Eye (tissue), 1 donor: ENCODE measurements around the gene UACA.

Experiments
- DNase-seq: peaks from one replicate; pipeline ENCODE4 v3.0.0-alpha.2; 2015

The UACA gene

DNA sequence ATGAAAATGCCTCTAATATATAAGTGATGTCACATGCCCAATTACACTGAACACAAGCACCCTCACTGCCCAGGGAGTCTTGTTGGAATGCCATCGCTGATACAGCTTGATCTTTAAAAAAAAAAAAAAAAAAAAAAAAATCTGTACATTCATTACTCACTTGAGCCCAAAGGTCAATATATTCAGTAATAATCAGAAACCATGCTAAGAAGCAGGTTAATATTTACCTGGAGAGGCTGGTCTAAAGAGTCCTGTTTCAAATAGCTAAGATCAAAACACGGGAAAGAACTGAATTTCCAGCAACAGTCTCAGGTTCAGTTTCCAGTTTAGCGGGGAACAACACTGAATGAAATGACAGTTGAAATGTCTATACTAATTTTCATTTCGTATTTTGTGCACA lies 109.9 kb downstream of the UACA start:
- no peak for DNase-seq

DNA sequence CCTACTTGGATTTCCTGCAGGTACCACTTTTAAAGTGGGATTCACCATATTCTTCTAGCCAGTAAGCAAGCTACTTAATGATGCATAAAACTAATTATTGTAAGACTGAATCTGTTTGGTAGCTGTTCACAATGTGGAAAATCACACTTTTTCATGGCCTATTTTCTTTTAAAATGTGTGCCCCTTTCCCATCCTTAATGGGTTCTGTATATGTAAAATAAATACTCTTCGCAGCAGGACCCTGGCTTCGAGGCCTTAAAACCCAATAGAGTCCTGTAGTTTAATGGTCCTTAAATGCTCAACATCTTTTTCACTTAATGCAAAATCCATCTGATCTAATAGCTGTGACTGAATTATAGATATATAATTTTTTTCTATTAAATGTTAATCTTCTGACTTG lies 111.0 kb downstream of the UACA start:
- no peak for DNase-seq

DNA sequence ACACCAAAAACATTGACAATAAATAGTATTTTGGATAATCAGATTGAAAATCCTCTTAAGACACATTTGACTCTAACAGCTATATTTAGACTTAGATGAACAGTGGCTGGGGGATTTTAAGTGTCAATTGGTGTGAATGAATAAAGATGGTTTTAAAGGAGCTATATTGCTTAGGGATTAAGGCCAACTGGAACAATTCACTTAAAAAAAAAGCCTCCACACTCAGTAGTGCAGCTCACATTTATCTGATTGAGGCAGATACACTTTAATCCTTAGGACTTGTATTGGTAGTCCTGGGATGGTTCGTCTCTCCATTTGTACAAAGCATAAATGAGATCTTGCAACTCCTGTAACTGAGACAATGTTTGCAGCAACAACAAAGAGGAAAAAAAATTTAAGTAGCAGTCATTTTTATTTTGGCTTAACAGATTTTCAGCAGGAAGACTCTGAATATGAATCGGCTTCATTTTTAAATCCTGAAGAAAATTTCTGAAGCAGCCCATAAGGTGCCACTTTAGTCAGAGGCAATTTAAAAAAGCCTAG lies 112.0 kb downstream of the UACA start:
- no peak for DNase-seq

GRCh38 chr15:70650567-70651302 lies 112.6 kb downstream of the UACA start:
- DNase-seq = no peak

- DNase-seq = no peak
These were observed 116.0 kb downstream of the UACA start for GRCh38 chr15:70647396-70647795.

DNA sequence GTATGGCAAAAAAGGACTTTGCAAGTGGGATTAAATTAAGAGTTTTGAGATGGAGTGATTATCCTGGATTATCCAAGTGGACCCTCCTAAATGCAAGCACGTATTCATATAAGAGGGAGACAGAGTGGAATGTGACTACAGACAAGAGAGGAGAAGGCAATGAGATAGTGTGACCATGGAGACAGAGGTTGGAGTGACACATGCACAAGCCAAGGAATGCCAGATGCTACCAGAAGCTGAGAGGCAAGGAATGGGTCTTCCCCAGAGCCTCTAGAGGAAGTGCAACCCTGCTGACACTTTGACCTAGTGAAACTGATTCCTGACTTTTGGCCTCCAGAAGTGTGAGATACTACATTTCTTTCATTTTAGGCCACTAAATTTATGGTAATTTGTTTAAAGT lies 117.2 kb downstream of the UACA start:
- DNase-seq = no peak

DNA sequence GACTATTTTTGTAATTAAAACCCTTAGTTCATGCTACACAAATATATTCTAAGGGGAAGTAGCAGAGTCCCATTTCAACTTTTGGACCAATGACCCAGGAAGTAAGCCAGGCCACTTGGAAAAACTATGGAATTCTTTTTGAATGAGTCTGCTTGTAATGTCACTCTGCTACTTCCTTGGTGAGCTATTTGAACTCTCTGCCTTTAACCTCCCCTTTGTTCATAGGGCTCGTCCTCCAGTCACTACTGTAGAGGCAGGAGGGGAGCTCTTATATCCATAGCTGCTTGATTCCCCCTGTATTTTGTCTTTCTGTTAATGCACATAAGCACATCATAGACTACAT lies 119.6 kb downstream of the UACA start:
- no peak for DNase-seq

DNA sequence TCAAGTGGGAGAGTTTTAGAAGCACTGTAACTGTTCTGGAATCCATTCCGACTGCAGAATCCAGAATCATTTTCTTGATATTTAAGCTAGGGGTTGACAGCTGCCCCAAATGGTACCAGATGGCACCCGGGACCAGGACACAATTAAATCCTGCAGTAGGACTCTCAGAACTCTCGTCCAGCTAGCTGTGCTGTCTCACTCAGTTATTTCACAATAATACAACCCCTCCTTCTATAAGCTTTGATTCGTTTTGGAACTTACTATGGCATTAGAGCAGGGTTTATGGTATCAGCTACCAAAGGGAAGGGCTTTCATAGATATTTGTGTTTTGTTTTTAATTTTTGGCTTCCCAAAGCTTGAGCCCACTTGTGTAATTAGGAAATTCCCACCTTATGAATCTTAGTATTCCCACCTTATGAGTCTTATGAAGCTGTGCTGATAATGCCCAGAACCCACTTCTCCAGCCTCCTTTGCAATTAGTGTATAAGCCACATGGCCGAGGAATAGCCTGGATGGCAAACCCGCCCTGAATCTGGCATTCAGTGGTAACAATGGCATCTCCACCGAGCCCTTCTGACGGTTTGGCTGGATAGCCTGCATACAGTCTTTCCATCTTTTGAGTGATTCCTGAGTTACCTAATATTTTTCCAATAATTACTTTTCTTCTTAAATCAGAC lies 120.1 kb downstream of the UACA start:
- no peak for DNase-seq

DNA sequence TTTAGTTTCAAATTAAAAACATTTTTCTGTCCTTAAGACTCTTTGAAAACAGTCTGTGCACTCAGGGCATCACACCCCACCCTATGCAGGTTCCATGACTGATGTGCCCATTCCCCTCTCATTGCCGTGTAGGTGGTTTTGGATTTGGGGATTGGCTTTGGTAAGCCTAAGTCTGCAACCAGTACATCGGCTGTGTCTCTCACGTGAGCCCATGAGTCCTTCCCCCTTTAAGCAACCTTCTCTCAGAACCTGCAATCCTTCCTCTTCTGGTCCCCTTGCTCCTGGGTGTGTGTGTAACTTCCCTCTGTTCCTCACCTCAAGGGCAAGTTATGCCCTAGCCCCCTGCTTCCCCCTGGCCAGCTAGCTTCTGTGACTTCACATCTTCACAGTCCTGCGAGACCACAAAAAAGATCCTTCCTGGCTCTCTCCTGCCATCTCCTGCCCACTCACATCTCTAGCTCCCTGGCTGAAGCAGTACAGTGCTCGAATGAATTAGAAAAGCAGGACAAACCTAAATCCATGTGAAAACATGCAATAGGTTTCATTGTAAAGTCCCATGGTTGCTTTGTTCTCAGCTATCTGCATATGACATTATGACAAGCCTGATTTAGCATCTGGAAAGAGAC lies 126.7 kb downstream of the UACA start:
- DNase-seq = peak; percentile 62

- no peak for DNase-seq
These were observed 127.5 kb downstream of the UACA start for GRCh38 chr15:70635895-70636294.

DNA sequence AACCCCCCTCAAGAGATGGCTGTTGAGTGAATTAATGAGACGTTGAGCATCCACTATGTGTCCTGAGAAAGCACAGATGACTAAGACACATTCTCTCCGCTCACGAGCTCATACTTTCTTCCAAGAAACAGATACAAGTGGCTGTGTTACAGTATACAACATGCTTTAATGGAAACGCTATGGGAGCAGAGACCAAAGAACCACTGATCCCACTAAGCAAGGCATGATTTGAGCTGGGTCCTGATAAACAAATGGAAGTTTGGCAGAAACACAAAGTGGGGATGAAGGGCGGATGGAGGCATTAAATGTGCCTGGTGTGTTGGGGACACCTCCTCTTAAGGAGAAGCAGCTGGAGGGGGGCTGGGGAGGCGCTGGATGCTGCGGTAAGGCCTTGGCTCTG lies 129.4 kb downstream of the UACA start:
- DNase-seq = no peak

GRCh38 chr15:70633103-70633831 lies 130.1 kb downstream of the UACA start:
- DNase-seq = peak; percentile 40

- DNase-seq = no peak
These were observed 130.8 kb downstream of the UACA start for GRCh38 chr15:70632491-70633102.

DNA sequence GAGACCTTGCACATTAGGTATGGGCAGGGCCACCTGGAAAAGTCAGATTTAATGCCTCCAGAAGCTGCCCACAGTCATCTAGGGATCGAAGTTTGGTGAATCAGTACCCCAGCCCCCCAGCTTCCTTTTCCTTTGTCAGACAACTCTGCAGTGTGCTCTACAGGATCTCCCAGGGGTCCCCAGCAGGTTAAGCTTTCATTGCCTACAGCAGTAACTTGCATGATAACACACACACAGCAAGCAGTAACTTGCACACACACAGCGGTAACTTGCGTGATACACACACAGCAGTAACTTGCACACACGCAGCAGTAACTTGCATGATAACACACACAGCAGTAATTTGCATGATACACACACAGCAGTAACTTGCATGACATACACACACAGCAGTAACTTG lies 131.3 kb downstream of the UACA start:
- no peak for DNase-seq

- DNase-seq = no peak
These were observed 133.6 kb downstream of the UACA start for GRCh38 chr15:70629735-70630273.

- no peak for DNase-seq
These were observed 134.8 kb downstream of the UACA start for GRCh38 chr15:70628549-70628896.

- DNase-seq = peak; percentile 50
These were observed 135.4 kb downstream of the UACA start for GRCh38 chr15:70627734-70628548.

- no peak for DNase-seq
These were observed 136.0 kb downstream of the UACA start for GRCh38 chr15:70627322-70627721.

DNA sequence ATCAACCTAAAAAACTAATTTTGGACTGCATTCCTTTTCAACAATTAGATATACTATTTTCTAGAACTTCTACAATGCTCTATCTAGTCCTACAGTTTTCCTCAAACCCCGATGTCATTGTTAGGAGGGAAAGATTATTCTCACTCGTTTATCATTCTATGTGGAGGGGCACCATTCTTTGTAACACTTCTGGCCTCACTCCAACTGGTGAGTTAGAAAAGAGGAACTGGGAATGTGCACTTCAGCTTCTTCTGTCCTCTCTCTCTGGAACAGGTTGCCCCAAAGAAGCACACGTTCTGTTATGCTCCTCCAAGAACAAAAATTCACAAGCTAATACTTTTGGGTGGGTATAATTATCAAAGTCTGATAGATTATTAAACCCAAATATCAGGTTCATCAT lies 137.9 kb downstream of the UACA start:
- DNase-seq = no peak

GRCh38 chr15:70625011-70625410 lies 138.3 kb downstream of the UACA start:
- DNase-seq = no peak

DNA sequence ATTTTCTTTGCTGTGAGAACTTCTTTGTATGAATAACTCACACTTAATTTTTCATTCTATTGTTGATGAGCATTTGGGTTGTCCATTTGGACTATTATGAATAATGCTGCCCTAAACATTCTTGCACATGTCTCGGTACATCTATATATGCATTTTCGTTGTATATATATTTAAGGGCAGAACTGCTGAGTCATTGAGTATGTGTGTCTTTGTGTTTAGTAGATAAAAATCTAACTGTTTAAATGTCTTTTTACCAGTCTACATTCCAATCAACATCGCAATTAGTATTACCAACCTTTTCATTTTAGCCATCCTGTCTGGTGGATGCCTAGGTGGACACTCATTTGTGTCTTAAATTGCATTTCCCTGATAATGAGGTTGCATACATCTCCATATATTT lies 144.4 kb downstream of the UACA start:
- peak; percentile 35 for DNase-seq

GRCh38 chr15:70617911-70618287 lies 145.5 kb downstream of the UACA start:
- no peak for DNase-seq
